HG03521 (cell line): ENCODE measurements around the gene SYNE1.

Experiments used
- ATAC-seq: cut with Tn5 transposase; IDR thresholded peaks from one replicate; pipeline ENCODE4 v1.9.1; 2021; ENCODE audit warnings: mild to moderate bottlenecking, moderate library complexity; ENCODE audit not compliant: unreplicated experiment

SYNE1 gene

GRCh38 chr6:152379423-152379822 lies 257.7 kb downstream of the SYNE1 start:
- ATAC-seq: no peak

- ATAC-seq: no peak
These were observed 259.0 kb downstream of the SYNE1 start for GRCh38 chr6:152378169-152378568.

GRCh38 chr6:152375197-152375596 lies 262.0 kb downstream of the SYNE1 start:
- no peak for ATAC-seq

- ATAC-seq: no peak
These were observed 264.2 kb downstream of the SYNE1 start for GRCh38 chr6:152372945-152373344.

GRCh38 chr6:152371775-152372174 lies 265.4 kb downstream of the SYNE1 start:
- no peak for ATAC-seq

GRCh38 chr6:152368751-152369624 lies 268.2 kb downstream of the SYNE1 start:
- no peak for ATAC-seq

- ATAC-seq: no peak
These were observed 272.3 kb downstream of the SYNE1 start for GRCh38 chr6:152364866-152365265.

- ATAC-seq: no peak
These were observed 277.1 kb downstream of the SYNE1 start for GRCh38 chr6:152360034-152360433.

GRCh38 chr6:152356662-152357061 lies 280.5 kb downstream of the SYNE1 start:
- peak; percentile 61 for ATAC-seq

GRCh38 chr6:152356016-152356415 lies 281.1 kb downstream of the SYNE1 start:
- no peak for ATAC-seq

- no peak for ATAC-seq
These were observed 282.0 kb downstream of the SYNE1 start for GRCh38 chr6:152355166-152355565.

- no peak for ATAC-seq
These were observed 283.7 kb downstream of the SYNE1 start for GRCh38 chr6:152353440-152353839.

- ATAC-seq: no peak
These were observed 285.4 kb downstream of the SYNE1 start for GRCh38 chr6:152351742-152352141.

GRCh38 chr6:152351110-152351509 lies 286.1 kb downstream of the SYNE1 start:
- ATAC-seq: no peak

GRCh38 chr6:152348116-152348515 lies 289.0 kb downstream of the SYNE1 start:
- no peak for ATAC-seq

- ATAC-seq: no peak
These were observed 293.3 kb downstream of the SYNE1 start for GRCh38 chr6:152343735-152344360.

- no peak for ATAC-seq
These were observed 295.6 kb downstream of the SYNE1 start for GRCh38 chr6:152341596-152341995.

- peak; percentile 85 for ATAC-seq
These were observed 298.6 kb downstream of the SYNE1 start for GRCh38 chr6:152338335-152339125.

- no peak for ATAC-seq
These were observed 302.6 kb downstream of the SYNE1 start for GRCh38 chr6:152334555-152334954.

- ATAC-seq: no peak
These were observed 306.2 kb downstream of the SYNE1 start for GRCh38 chr6:152330961-152331360.

- no peak for ATAC-seq
These were observed 307.3 kb downstream of the SYNE1 start for GRCh38 chr6:152329638-152330448.
